Islet of Langerhans (tissue), 1 donor: ENCODE data around the gene RARS1.
"Not testable (repeated sequence)": the region's sequence is repeated elsewhere in the genome, so short reads cannot be mapped to it uniquely, and the experiment has no call there.

Experiments
- FAIRE-seq: peaks from one replicate; lab custom pipeline; 2011; peaks lifted over from hg19 to GRCh38; lab: Jason Lieb, UNC

The RARS1 gene

DNA sequence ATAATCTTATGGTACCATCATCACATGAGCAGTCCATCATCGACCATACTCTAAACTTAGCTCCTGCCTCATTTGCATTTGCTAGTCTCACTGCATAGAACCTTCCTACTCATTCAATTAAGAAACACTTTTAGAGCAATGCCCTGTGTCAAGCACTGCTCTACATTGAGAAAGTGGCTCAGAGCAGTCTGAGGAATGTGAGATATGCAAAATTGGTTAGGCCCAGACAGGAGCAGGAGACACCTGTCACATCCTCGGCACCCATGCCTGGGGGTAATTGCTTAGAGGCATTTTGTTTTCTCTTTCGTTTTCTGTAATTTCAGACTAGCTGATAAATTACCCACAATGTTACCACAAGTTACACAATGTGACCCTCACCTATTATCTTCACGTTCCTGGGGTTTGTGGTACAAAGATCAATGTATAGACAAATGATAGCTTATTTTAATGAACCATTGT lies 4.9 kb upstream of the RARS1 start:
- no peak for FAIRE-seq

DNA sequence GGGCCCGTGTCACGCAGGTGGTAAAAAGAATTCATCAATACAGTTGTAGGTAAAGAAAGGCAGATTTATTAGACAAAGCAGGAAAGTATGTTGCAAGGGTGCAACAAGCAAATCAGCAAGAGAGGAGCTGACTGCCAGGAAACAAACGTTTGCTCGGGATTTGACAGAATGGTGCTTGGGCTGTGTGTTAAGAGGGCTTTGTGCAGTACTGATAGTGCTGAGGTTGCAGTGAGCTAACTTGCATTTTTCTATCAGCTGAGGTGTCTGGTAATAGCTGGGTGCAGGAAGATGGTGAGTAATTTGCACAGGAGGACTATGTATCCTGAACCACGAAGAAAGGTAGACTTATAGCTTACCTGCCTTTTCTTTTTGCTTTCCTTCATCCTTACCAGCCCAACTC lies 3.9 kb upstream of the RARS1 start:
- FAIRE-seq: no peak

DNA sequence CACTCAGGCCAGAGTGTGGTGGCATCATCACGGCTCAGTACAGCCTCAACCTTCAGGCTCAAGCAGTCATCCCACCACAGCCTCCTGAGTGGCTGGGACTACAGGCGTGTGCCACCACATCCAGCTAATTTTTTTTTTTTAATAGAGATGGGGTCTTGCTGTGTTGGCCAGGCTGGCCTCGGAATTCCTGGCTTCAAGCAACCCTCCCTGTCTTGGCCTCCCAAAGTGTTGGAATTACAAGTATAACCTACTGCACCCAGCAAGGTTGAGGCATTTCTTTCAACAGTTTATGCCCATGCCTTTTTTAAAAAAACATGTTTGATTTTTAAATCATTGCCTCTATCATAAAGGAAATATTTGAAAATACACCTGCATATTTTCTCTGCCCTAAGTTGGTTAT lies 2.8 kb downstream of the RARS1 start:
- FAIRE-seq: no peak

DNA sequence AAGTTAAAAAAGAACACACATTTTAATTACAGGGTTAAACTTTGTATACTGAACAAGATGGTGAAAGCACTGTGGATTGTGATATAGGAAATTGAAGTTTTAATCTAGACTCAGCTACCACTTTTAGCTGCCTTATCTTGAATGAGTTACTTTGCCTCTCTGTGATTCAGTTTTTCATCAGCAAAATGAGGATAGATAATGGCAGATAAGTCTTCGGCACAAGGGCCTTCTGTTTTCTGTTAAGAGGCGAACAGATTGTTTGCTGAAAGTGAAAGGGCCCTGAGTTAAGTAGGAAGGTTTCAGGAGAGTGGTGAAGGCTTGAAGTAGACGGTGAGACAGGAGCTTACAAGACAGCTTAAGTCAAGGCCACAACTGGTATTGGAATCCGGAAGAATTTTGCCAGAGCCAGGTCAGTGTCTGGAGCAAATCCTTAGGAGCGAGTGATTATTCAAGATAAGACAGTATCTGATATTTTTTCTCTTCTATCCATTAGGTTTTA lies 7.8 kb downstream of the RARS1 start:
- no peak for FAIRE-seq

DNA sequence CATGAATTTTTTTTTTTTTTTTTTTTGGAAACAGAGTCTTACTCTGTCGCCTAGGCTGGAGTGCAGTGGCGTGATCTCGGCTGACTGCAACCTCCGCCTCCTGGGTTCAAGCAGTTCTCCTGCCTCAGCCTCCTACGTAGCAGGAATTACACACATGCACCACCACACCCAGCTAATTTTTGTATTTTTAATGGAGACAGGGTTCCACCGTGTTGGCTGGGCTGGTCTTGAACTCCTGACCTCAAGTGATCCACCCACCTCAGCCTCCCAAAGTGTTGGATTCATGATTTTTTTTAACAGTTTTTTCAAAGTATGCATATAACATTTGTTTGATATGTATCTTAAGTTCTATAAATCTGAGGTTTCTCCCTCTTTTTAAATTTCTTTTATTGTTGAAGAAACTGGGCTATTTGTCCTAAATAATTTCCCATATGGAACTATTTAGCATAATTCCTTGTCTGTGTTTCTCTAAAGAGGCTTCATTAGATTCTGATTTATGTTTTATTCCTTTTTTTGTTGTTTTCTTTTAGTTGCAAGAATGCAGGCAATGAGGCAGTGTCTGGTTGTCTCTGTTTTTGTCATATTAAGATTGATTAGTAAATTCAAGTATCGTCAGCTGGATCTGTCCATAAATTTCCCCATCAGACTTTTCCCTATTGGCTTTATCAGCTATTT lies 16.4 kb downstream of the RARS1 start:
- no peak for FAIRE-seq

DNA sequence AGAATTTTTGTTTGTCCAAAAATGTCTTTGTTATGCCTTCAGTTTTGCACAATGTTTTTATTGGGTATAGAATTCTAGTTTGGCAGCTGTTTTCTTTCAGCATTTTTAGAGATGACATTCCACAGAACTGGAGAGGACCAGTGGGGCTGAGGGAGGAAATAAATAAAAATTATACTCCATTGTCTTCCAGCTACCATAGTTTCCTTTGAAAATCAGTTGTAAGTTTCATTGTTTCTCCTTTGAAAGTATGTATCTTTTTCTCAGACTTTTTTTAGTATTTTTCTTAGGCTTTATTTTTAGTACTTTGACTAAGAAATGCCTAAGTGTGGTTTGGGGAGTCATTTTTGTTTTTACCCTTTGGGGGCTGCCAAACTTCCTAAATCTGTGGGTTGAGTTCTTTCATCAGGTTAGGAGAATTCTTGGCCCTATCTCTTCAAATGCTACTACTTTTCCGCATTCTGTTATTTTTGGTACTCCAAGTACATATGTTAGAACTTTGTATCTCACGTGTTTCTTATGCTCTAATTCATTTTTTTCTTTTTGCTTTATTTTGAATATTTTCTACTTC lies 27.7 kb downstream of the RARS1 start:
- no peak for FAIRE-seq

DNA sequence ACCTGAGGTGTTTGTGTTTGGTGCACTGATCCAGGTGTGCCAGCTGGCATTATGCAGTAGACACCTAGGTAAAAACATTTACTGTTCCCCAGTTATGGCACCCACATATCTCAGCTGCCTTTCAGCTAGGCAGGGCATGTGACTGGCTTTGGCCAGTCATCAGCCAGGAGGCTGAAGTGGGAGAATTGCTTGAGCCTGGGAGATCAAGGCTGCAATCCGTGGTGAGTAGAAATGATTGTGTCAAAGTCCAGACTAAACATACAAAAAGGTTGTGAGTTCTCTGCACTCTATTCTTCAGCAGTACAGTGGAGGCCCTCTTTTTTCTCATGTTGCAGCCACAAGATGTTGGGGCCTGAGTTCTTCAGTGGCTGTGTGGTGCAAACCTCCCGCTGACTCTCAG lies 39.6 kb downstream of the RARS1 start:
- no peak for FAIRE-seq

DNA sequence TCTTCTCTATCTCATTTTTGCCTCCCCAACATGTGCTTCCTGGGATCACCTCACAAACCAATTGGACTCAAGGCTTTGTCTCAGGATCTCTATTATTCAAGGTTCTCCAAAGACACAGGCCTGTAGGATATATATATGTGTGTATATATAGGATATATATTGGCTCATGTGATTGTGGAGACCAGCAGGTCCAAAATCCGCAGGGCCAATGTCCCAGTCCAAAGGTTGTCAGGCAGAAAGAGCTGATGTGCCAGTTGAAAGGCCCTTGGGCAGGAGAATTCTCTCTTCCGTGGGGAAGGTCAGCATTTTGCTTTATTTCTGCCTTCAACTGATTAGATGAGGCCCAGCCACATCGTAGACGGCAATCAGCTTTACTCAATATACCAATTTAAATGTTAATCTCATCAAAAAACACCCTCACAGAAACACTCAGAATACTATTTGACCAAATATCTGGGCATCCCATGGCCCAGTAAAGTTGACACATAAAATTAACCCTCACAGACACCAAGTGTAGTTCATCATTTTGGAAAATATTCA lies 41.6 kb downstream of the RARS1 start:
- FAIRE-seq: no peak

DNA sequence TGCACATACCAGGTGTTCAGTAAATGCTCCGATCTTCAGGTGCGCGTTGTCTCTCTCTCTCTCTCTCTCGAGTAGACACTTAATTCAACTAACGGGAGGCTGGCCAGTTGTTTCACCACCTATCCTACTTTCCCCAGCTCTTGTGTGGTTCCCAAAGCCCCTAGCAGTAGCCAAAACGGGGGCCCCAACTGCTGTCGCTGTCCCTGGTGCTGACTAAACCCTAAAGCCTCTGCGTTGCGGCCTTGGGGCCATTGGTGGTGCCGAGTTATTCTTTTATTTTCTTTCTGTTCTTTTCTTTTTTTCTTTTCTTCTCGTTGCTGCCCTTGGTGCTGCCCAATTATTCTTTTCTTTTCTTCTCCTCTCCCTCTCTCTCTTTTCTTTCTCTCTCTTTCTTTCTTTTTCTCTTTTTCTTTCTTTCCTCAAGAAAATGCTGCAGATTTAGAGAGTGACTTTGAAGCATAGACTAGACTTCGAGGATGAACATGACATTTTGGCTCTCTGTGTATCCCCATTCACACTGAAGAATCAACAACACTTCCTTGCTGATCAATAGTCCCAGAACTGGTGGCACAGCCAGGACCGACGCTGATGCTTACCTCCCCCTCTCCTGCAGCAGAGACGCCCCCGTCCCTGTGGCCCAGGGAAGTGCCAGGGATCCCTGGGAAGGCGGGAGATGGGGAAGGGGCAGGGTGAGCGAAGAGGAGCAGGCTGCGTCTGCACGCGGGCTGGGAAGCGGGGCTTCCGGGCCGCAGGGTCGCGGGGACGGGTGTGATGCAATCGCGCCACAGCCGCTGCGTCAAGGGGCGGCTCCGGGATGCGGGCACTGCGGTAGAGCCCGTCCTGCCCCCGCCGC lies 42.5 kb downstream of the RARS1 start, which contains the start of gene FBLL1:
Gene FBLL1 (plus strand): TSS at position 785 of the 853 bp plus-strand sequence. CDS start 200 bp downstream, outside the sequence.
- FAIRE-seq: no peak

DNA sequence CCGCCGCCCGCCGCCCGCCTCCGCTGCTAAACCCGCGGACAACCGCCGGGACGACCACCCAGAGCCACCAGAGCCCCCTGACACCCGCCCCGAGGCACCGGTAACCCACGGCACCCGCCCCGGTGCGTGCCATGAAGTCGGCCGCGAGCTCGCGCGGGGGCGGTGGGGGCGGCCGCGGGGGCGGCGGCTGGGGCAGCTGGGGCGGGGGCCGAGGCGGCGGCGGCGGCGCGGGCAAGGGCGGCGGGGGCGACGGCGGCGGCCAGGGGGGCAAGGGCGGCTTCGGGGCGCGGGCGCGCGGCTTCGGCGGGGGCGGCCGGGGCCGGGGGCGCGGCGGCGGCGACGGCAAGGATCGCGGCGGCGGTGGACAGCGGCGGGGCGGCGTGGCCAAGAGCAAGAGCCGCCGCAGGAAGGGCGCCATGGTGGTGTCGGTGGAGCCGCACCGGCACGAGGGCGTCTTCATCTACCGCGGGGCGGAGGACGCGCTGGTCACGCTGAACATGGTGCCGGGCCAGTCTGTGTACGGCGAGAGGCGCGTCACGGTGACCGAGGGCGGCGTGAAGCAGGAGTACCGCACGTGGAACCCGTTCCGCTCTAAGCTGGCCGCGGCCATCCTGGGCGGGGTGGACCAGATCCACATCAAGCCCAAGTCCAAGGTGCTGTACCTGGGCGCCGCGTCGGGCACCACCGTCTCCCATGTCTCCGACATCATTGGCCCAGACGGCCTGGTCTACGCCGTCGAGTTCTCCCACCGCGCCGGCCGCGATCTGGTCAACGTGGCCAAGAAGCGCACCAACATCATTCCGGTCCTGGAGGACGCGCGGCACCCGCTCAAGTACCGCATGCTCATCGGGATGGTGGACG lies 43.3 kb downstream of the RARS1 start:
- FAIRE-seq: no peak

DNA sequence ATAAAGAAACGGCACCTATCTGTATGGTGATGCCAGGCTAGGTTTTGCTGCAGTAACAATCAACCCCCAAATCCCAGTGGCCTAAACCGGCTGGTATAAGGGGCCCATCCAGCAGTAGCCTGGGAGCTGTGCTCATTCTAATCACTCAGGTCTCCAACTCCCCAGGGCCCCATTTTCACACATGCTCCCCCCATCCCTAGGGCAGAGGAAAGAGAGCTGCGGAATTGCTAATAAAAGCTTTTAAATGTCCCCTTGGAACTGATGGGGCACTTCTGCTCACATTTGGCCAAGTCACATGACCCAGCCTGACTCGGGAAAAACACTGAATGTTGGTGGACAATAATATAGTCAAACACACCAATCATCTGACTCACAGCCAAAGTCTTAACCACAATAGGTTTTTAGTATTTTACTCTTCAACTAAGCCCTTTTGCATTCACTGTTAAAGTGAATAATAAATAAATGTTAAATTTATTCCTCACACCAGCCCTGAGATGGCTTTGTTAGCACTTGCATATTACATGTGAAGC lies 44.4 kb downstream of the RARS1 start:
- no peak for FAIRE-seq

DNA sequence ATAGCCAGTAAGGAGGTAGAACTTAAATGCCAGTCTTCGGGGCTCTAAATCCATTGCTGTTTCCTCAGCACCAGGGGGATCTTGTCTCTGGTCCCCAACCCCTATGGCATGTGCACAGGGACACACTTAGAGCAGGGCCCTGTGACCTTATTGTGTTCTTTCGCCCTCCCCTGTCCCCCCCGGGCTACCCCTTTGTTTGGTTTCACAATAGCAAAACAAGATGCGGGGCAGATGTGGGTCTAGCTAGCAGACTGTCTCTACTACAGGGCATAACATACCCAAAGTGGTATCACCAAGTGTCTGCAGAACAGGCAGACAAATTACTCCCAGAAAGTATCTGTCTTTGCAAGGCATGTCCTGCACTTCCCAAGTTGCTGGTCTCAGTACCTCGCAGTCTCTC lies 44.9 kb downstream of the RARS1 start:
- no peak for FAIRE-seq

DNA sequence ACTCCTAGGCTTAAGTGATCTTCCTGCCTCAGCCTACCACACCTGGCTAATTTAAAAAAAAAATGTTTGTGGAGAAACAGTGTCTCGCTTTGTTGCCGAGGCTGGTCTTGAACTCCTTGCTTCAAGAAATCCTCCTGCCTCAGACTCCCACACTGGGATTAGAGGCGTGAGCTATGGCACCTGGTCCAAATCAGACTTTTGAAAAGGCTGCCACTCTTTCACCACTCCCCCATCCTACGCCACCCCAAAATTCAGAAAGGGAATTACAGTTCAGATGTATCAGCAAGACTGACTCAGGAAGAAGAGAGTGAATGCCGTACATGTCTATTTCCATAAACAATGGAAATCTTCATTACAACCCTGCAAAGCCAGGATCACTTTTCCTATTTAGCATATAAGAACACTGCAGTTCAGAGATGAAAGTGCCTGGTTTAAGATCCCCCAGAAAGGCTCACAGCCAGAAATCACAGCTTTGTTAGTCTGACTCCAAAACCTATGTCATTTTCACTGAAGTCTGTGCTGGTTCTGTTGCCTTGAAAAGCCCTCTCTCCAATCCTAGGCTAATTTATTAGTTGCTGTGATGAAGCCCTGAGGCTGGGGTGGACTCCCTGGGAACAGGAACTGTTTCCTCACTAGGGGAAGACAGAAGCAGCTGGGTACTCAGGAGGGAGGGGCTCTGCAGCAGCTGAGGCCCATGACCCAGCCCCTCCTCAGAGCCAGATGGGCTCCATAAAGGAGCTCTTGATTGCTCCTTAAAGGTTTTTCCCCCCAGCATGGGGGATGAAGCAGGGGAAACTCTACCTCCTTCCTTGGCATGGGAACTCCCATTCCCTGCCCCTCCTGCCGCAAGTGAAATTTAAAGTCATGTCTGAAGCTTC lies 46.0 kb downstream of the RARS1 start:
- no peak for FAIRE-seq

DNA sequence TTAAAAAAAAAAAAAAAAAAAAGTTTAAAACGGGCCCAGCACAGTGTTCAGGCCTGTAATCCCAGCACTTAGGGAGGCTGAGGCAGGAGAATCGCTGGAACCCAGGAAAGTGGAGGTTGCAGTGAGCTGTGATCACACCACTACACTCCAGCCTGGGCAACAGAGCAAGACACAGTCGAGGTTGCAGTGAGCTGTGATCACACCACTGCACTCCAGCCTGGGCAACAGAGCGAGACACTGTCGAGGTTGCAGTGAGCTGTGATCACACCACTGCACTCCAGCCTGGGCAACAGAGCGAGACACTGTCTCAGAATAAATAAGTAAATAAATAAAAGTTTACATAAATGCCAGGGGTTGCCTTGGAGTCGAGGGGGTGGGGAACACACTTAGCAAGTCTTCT lies 48.1 kb downstream of the RARS1 start:
- not testable (repeated sequence) for FAIRE-seq

DNA sequence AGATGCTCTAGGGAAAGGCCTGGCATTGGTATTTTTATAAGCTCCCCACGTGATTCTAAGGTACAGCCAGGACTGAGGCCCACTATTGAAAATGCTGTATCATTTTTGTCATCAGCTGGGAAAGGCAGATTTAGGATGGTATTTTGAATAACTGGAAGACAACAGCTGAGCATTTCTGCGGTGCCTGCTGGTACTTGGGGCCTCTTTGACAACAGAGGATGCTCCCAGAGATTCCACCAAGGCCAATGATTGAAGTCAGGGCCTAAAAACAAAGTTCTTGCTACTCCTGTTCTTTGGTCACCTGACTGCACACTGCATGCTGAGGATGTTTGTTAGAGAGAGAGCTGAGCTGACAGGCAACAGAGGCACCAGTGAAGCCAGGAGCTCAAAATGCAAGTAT lies 50.9 kb downstream of the RARS1 start:
- no peak for FAIRE-seq

DNA sequence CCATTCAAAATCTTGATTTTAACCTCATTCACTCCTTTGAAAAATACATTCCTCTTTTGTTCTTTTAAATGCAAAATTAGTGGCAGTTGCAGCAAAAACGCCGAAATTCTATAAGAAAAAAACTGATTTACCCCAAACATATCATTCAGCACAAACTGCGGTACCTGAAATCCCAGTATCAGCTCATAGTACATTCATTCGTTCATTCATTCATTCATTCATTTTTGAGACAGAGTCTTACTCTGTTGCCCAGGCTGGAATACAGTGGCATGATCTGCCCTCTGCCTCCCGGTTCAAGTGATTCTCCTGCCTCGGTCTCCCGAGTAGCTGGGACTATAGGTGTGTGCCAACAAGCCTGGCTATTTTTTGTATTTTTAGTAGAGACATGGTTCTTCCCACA lies 63.3 kb downstream of the RARS1 start:
- no peak for FAIRE-seq

DNA sequence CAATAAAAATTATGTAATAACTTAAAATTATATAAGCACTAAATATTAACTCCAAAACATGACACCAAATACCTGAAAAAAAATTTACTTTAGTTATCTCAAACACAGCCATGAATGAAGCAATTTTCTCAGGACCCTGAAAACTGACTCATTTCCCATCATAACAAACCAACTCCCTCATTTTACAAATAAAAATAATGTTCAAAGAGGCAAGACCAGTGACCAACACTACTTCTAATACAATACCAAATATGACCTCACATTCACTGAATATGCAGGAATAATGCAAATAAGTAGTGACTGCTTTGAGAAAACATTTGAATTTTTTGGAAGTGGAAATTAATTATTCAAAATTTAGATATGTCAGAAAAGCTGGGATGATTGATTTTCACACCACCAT lies 64.4 kb downstream of the RARS1 start:
- no peak for FAIRE-seq

DNA sequence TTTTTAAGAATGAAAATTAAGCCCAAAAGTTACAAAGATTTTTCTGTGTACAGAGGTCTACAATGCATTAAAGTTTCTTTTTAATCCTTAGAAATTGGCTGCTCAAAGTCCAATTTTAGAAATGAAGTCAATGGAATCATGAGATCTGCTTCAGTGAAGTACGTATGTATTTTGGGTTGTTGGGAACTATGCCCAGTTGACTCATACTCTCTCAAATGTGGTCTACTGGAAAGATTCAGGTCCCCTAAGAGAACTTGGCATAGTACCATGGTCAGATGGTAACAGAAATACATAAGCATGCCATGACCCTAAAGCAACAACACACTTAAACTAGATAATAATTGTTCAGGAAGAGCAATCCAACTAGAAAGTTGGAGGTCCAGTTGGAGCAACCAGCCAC lies 65.9 kb downstream of the RARS1 start:
- FAIRE-seq: no peak

DNA sequence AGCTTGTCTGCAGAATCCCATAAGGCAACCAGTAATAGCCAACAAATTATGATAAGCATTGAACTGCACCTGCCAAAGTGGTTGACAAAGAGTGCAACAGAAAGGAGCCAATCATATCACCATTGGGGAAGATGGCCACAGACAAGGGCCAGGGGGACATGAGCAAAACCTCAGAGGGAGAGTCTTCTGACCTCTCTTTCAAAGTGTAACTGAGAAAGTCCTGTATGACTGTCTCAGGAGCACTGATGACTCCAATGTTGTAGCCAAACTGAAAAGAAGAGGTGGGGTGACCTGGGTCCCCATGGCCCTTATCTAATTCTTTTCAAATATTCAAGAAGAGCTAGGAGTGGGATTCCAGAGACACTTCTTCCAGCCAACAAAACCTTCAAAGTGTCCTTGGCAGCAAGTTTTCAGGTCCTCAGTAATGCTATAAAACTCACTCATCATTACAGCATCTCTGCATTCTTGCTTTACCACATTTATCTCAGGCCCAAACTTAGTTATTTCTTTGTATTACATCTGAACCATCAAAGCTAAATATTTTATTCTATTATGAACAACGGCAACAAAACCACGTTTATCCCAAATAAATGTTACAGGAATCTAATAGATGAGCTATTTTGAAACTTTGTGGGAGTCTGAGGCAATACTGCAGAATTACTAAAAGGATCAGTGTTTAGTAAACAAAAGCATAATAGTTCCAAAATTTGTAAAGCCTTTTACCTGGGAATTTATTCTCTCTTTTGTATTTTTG lies 67.3 kb downstream of the RARS1 start:
- no peak for FAIRE-seq

DNA sequence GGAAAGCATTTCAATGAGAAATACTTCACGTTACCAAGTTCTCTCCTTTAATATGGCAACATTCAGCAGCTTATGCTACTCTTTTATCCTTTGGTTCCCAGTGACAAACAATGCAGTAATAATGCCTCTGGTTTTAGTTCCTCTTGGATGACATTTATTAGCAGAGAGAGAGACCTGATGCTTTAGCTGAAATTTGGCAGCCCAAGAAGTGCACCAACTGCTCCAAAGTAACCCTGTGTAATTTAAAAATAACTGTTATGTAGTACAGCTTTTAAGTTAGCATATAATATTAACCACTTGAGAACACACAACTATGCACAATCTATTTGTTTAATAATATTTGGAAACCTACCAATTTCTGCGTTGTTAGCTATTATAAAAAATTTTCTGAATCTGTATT lies 71.1 kb downstream of the RARS1 start:
- no peak for FAIRE-seq
